GM21381 (cell line): ENCODE measurements around the gene EME2.

Experiments used
- ATAC-seq: cut with Tn5 transposase; IDR thresholded peaks from one replicate; pipeline ENCODE4 v1.9.1; 2021; ENCODE audit warnings: mild to moderate bottlenecking, moderate library complexity; ENCODE audit not compliant: unreplicated experiment

EME2 gene

DNA sequence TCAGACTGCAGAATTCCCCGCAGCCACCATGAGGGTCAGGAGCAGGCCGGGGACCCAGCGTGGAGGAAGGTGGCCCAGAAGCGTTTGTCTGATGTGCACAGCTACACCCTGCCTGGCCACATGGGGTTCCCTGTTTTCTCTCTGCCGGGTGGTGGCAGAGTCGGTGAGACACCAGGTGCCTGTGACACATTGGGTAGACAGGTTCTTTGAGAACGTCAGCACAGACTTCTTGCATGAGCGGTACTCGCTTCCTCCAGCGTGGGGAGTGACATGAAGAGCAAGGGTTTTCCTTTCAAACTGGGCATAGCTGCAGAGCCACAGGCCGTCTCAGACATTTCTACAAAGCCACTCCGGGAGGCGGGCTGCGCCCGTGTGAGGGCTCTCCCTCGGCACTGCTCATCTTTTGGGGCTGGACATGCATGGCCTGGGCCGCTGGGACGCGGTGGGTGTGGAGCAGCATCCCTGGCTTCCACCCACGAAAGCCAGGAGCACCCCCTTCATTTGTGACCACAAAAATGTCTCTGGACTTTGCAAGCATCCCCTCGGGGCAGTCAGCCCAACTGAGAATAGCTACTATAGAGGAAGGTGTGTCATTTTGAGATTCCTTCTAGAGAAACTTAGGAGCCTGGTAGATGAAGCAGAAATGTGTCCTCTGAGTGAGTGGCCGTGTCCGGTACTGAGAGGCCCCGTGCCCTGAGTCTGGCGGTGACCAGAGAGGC is 27.3 kb upstream of the EME2 start:
- no peak for ATAC-seq

GRCh38 chr16:1745900-1746692 is 26.5 kb upstream of the EME2 start:
- no peak for ATAC-seq

- ATAC-seq, result no peak
Observed at GRCh38 chr16:1746693-1747195, 25.9 kb upstream of the EME2 start.

DNA sequence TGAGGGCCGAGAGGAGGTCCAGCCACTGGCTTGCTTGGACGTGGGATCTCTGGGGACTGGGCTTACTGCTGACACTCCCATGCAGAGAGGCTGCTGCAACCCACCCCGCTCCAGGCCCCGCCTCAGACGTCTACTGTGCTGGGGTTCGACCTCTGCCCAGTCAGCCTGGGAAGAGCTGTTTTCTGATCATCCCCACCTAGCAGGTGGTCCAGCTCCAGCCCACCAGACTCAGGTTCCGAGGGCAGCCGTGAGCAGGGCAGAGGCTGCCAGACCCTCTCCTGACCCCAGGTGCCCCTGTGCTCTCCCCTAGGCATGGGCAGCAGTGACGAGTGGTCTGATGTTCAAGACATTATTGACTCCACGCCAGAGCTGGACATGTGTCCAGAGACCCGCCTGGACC is 24.7 kb upstream of the EME2 start:
- ATAC-seq, result no peak

DNA sequence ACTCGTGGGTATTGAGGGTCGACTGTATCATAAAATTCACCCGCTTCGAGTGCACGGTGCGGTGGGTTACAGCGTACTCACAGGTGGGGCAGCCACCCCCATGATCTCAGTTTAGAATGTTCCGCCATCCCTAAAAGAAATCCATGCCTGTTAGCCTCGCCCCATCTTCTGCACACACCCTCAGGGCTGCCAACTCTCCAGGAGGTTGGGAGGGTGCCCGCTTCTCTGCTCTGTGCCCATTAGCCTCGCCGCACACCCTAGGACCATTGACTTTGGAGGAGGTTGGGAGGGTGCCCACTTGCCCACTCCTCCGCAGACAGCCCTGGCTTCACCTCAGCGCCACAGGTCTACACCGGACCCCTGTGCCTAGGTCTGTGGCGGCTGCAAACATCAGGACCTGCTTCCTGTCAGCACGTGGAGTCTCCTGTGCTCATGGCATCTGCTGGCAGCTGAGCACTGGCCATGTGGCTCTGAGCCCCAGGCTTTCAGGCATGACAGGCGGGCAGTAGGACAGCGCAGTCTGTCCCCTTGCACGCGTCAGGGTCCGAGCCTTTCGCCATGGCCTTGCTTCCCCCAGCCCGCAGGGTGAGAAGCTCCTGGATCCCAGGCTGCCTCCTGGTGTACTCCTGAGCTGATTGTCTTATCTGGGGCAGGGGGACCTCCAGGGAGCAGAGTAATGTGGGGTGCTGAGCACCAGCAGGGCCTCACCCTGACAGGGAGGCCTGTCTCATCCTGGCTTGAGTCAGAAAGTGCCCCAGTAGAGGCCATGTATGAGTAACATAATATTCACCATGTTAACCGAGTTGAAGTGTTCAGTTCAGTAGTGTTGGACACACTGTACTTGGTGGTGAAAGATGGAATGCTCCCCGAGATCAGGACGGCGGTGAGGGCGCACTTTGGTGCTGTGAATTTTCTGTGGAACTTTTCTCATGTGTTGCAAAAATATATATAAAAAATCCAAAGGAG is 23.2 kb upstream of the EME2 start:
- no peak for ATAC-seq

- ATAC-seq, result no peak
Observed at GRCh38 chr16:1751946-1752345, 20.7 kb upstream of the EME2 start.

- ATAC-seq, result no peak
Observed at GRCh38 chr16:1752853-1753252, 19.8 kb upstream of the EME2 start.

- ATAC-seq, result no peak
Observed at GRCh38 chr16:1754204-1754603, 18.4 kb upstream of the EME2 start.

DNA sequence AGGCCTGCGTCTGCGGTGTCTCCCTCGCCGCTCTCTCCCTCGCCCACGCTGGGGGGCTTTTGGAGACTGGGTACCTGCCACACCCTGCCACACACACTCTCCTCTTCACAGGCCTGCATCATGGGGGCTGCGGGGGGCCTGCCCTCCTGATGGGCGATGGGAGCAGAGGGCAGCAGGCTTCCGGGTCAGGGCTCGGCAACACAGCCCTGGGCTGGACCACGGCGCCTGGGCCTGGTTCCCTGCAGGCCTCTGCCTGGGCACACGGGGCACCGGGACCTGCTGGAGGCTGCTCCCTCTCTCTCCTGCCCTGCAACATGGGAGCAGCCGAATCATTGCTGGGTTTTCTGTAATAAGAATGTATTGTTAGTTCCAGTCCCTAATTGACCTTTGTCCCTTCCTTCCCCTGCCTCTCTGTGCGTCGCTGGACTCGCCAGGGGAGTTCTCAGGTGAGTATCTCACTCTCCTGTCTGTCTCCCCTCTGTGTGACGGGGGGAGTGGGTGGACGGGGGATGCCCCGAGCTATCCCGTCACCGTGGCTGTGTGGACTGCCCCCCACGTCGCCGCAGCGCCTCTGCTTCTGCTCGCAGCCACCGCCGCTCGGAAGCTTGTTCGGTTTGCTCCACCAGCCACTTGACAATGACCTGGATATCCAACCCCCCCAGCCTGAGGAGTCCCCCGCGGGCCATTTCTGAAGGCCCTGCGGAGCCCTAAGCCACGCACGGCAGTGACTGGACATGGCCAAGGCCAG is 14.7 kb upstream of the EME2 start:
- ATAC-seq, result no peak

GRCh38 chr16:1758923-1759322 is 13.7 kb upstream of the EME2 start:
- no peak for ATAC-seq

- ATAC-seq, result no peak
Observed at GRCh38 chr16:1759511-1759910, 13.1 kb upstream of the EME2 start.

GRCh38 chr16:1760911-1761310 is 11.7 kb upstream of the EME2 start:
- ATAC-seq, result no peak

DNA sequence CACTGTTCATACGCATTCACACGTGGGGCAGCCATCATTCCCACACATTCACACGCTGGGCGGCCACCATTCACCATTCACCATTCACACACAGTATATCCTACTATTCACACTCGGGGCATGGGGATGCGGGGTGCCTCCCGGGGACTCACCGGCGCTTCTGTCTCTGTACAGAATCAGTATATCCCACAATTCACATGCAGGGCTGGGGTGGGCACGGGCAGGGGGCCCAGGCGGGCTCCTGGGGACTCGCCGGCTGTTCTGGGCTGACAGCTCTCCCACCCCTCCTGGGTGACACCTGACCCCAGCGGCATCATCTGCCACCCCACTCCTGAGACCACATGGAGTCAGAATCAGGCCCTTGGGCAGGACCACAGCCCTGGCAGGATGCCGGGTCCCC is 10.9 kb upstream of the EME2 start:
- no peak for ATAC-seq

GRCh38 chr16:1762196-1762878 is 10.3 kb upstream of the EME2 start:
- no peak for ATAC-seq

- ATAC-seq, result no peak
Observed at GRCh38 chr16:1762879-1763520, 9.6 kb upstream of the EME2 start.

DNA sequence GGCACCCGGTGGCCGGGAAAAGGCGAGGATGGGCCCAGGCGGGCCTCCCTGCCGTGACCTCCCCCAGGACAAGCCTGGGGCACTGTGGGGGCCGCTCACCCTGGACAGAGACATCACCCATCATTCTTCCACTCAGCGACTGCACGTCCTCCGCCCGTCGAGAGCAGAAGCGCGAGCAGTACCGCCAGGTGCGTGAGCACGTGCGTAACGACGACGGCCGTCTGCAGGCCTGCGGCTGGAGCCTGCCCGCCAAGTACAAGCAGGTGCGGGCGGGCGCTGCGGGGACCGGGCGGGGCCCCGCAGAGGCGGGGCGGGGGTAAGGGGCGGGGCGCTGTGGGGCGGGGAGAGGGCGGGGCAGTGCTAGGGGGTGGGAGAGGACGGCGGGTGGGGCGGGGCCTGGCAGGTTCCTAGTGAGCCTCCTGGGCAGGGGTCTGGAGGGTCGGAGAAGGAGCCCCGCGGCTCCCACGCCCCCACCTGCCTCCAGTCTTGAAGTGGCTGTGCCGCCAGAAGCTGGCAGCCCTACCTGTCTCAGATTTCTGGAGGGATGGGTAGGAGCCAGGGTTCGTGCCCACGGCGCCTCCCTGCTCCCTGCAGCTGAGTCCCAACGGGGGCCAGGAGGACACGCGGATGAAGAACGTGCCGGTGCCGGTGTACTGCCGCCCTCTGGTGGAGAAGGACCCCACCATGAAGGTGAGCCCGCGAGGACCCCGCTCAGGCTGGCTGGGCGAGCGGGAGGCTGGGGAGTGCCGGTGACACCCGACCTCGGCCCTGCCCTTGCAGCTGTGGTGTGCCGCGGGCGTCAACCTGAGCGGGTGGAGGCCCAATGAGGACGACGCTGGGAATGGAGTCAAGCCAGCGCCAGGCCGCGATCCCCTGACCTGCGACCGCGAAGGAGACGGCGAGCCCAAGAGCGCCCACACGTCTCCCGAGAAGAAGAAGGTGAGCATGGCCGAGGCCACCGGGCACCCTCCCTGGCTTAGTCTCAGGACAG is 8.8 kb upstream of the EME2 start:
- no peak for ATAC-seq

DNA sequence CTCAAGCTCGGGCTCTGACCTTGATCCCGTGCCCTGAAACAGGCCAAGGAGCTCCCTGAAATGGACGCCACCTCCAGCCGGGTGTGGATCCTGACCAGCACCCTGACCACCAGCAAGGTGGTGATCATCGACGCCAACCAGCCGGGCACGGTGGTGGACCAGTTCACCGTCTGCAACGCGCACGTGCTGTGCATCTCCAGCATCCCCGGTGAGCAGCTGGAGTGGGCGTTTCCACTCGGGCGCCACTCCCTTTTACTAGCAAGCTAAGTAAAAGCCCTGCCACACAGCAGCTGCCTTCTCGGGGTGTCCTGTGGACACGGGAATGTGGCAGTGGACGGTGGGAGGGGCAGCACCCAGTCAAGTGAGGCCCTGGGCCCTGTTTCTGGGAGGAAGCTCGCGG is 7.6 kb upstream of the EME2 start:
- ATAC-seq, result no peak

DNA sequence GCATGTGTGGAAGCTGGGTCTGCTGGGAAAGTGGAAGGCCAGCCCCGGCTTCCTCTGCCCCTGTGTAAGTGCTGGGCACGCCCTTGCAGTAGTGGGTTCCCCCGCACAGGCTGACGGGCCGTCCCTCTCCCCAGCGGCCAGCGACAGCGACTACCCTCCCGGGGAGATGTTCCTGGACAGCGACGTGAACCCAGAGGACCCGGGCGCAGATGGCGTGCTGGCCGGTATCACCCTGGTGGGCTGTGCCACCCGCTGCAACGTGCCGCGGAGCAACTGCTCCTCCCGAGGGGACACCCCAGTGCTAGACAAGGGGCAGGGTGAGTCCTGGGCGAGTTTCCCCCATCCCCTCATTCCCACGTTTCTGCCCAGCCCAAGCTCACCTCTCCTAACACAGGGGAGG is 6.8 kb upstream of the EME2 start:
- ATAC-seq, result no peak
